OCI-LY7 (cell line): ENCODE results near the gene PTTG1. TPM values are rescaled to one million over a fixed set of nuclear protein-coding genes. Genes with fewer than 3 reads are reported as not detected.

Source experiments
- BruUV-seq: library from RNA; stranded (reverse); fragments of 400-500 nt; replicated peaks from 2 replicates; lab custom pipeline; 2021; lab: Mats Ljungman, UMichigan
- CTCF ChIA-PET: fragments of 300-600 bp; sonication (Branson Sonifier 250); formaldehyde crosslinking; loops from one replicate; lab custom pipeline; 2022; ENCODE audit warnings: antibody characterized with exemption; ENCODE audit not compliant: unreplicated experiment; lab: Charles Lee
- POLR2A ChIA-PET: fragments of 300-600 bp; sonication (Branson Sonifier 250); formaldehyde crosslinking; loops from one replicate; lab custom pipeline; 2022; ENCODE audit warnings: antibody characterized with exemption; lab: Charles Lee
- DNase-seq: peaks from one replicate; pipeline ENCODE4 v3.0.0-alpha.2; 2015; ENCODE audit warnings: low spot score
- H2AFZ ChIP-seq: fragments of 200-600 bp; sonication (generic), shearing (Covaris generic); 2 replicates; pipeline ENCODE4 v1.6.1; 2014; ENCODE audit warnings: mild to moderate bottlenecking, antibody characterized with exemption, low read length, moderate library complexity
- H3K27ac ChIP-seq: fragments of 200-600 bp; sonication (generic); 2 replicates; pipeline ENCODE4 v1.5.1; 2014; ENCODE audit warnings: mixed run types, low read depth, mild to moderate bottlenecking, moderate library complexity, low read length, inconsistent platforms; ENCODE audit not compliant: poor library complexity, severe bottlenecking
- H3K36me3 ChIP-seq: fragments of 200-600 bp; sonication (generic); 2 replicates; pipeline ENCODE4 v1.6.1; 2014; ENCODE audit warnings: mild to moderate bottlenecking, antibody characterized with exemption, low read length, moderate library complexity, mixed read lengths; ENCODE audit not compliant: insufficient read depth
- H3K4me1 ChIP-seq: fragments of 200-600 bp; sonication (generic); 2 replicates; pipeline ENCODE4 v1.5.1; 2014; ENCODE audit warnings: mild to moderate bottlenecking, low read length; ENCODE audit not compliant: insufficient read depth, poor library complexity, severe bottlenecking
- H3K4me2 ChIP-seq: fragments of 200-600 bp; sonication (generic); 2 replicates; pipeline ENCODE4 v1.6.1; 2014; ENCODE audit warnings: mild to moderate bottlenecking, low read length
- H3K4me3 ChIP-seq: fragments of 200-600 bp; sonication (generic); 2 replicates; pipeline ENCODE4 v1.5.1; 2014; ENCODE audit warnings: mild to moderate bottlenecking, low read depth, low read length; ENCODE audit not compliant: poor library complexity, severe bottlenecking
- H3K79me2 ChIP-seq: fragments of 200-600 bp; sonication (generic); 2 replicates; pipeline ENCODE4 v1.6.1; 2016; ENCODE audit warnings: low read depth, mild to moderate bottlenecking, low read length, moderate library complexity, mixed read lengths; ENCODE audit not compliant: insufficient read depth
- H3K9me2 ChIP-seq: fragments of 200-600 bp; sonication (generic); 2 replicates; pipeline ENCODE4 v1.6.1; 2016; ENCODE audit warnings: mild to moderate bottlenecking, low read length, mixed read lengths; ENCODE audit not compliant: insufficient read depth
- H3K9me3 ChIP-seq: fragments of 200-600 bp; sonication (generic); 2 replicates; pipeline ENCODE4 v1.6.1; 2014; ENCODE audit warnings: mild to moderate bottlenecking, mixed run types, low read length, mixed read lengths
- H4K20me1 ChIP-seq: fragments of 200-600 bp; sonication (generic); 2 replicates; pipeline ENCODE4 v1.6.1; 2014; ENCODE audit warnings: mild to moderate bottlenecking, antibody characterized with exemption, low read length, moderate library complexity, mixed read lengths; ENCODE audit not compliant: insufficient read depth
- EZH2phosphoT487 ChIP-seq: fragments of 200-600 bp; sonication (generic); IDR thresholded peaks from 2 replicates; pipeline ENCODE4 v1.6.1; 2018; ENCODE audit warnings: low read depth, borderline replicate concordance, mild to moderate bottlenecking, mixed run types, antibody characterized with exemption, low read length, moderate library complexity, mixed read lengths
- intact Hi-C: fragments of 100-400 bp; cut with micrococcal nuclease; formaldehyde crosslinking; loops from one replicate; pipeline ENCODE4 v1.10.0; 2022; ENCODE audit not compliant: unreplicated experiment
- total RNA-seq, 2 experiments: library from RNA; depleted of rRNA in 1 of 2; stranded (reverse); fragments of >200 nt in 1 of 2; shearing (Covaris generic) in 1 of 2; gene quantifications; 2 replicates each; pipeline ENCODE4 v1.2.3, GENCODE V29; 2014 to 2022
- TF ChIP-seq, protein P1 (sequence below): fragments of 200-600 bp; sonication (generic); conservative IDR thresholded peaks from 2 replicates; pipeline ENCODE4 v1.5.1; 2014; ENCODE audit warnings: mild to moderate bottlenecking, antibody characterized with exemption, low read length, moderate library complexity, mixed read lengths

PTTG1 gene
- total RNA-seq, 2 experiments from 2014 or later = 340 to 480 TPM

DNA sequence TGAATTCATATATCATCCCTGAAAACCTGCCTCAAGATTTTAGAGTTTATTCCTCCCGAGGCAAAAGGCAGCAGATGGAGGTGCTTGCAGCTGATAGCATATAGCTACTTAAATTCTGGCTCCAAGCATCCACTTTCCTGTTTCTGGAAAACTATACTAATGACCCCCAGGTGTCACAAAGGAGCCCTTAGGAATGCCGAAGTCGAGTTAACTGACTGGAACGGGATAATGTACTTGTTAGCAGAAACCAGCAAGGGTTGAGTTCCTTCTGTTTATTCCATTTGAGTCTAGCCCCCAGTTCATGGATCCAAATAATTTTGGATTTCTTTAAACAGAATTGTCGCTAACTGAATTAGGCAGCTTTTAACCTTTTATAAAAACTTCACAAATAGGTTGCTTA, 44.5 kb downstream of the PTTG1 start:
- Histone ChIP-seq H4K20me1 (no peaks in the 10 kb centered on the region), H3K79me2 (peaks cover 29% of the 10 kb centered on the region; the same call in 1 of the 2 replicates), H2AFZ (no peak overlapping the region), H3K9me2 (no peaks in the 10 kb centered on the region), H3K27ac (no peak overlapping the region), H3K9me3 (no peaks in the 10 kb centered on the region), H3K4me2 (peak overlapping the region; percentile 93), H3K4me3 (no peak overlapping the region), H3K4me1 (peaks cover 65% of the 10 kb centered on the region), H3K36me3 (no peaks in the 10 kb centered on the region)
- ChIA-PET POLR2A (interaction anchor here (0.8 to 3.2 kb wide), 7 partner anchors 23 to 47 kb away, joined by 3 to 26 read pairs (median 7); partner anchors contain the start of genes PTTG1 and SLU7), CTCF (interaction anchor here (1.4 kb wide), 1 partner anchor 26 kb away, joined by 9 read pairs; no protein-coding TSS in a partner anchor)
- intact Hi-C loops = loop anchor here (5.0 kb wide), 1 partner anchor 1259 kb away; the partner anchor contains the start of gene RNF145
- TF ChIP-seq, protein P1, sequence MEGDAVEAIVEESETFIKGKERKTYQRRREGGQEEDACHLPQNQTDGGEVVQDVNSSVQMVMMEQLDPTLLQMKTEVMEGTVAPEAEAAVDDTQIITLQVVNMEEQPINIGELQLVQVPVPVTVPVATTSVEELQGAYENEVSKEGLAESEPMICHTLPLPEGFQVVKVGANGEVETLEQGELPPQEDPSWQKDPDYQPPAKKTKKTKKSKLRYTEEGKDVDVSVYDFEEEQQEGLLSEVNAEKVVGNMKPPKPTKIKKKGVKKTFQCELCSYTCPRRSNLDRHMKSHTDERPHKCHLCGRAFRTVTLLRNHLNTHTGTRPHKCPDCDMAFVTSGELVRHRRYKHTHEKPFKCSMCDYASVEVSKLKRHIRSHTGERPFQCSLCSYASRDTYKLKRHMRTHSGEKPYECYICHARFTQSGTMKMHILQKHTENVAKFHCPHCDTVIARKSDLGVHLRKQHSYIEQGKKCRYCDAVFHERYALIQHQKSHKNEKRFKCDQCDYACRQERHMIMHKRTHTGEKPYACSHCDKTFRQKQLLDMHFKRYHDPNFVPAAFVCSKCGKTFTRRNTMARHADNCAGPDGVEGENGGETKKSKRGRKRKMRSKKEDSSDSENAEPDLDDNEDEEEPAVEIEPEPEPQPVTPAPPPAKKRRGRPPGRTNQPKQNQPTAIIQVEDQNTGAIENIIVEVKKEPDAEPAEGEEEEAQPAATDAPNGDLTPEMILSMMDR = no peak
- no peak for TF ChIP-seq EZH2phosphoT487
- no TSS peak for BruUV-seq
- DNase-seq = no peak

DNA sequence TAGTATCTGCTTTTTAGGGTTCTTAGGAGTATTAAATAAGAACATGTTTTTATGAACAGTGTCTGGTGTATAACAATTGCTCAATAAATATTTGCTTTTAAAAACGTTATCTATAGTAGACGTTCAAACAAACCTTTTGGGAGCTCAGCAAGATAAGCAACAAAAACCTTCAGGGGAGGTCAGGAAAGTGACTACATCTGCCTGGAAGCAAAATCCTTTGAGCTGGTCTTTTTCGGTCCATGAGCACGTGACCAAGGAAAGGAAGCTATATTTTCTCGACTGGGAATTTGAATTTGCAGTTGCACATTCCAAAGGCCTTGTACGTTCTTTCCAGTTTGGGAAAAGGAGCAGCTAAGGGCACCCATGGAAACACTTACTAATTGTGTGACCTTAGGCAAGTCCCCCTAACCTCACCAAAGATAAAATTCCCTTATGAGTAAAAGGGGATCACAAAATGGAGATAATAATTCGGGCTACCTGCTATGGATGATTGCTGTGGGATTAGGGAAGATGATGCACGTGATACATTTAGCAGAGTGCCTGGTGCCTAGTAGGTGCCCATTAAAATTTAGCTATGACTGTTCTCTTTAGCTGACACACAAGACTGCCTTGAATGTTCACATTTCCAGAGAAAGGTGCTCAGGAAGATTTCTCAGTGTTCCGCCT, 45.4 kb downstream of the PTTG1 start:
- no peaks in the 10 kb centered on the region for H3K9me2 ChIP-seq
- no peak for DNase-seq
- TF ChIP-seq EZH2phosphoT487 = no peak
- TF ChIP-seq, protein P1 = no peak
- H3K9me3 ChIP-seq = no peaks in the 10 kb centered on the region
- peak overlapping the region; percentile 80; the same call in 1 of the 2 replicates for H2AFZ ChIP-seq
- no peaks in the 10 kb centered on the region for H4K20me1 ChIP-seq
- H3K4me3 ChIP-seq = peak overlapping the region; percentile 68
- ChIA-PET POLR2A (interaction anchor here (0.8 to 3.2 kb wide), 15 partner anchors 8 to 1454 kb away, joined by 3 to 26 read pairs (median 4); partner anchors contain the start of genes PTTG1 and SLU7), CTCF (interaction anchor here (0.8 to 1.4 kb wide), 5 partner anchors 27 to 43 kb away, joined by 3 to 9 read pairs (median 3); no protein-coding TSS in a partner anchor)
- H3K27ac ChIP-seq = peak overlapping the region; percentile 72
- intact Hi-C loops = loop anchor here (1.0 to 5.0 kb wide), 2 partner anchors 28 to 1260 kb away; partner anchors contain the start of gene RNF145
- H3K4me2 ChIP-seq = peak overlapping the region; percentile 93
- H3K79me2 ChIP-seq = peaks cover 36% of the 10 kb centered on the region; the same call in 1 of the 2 replicates
- H3K4me1 ChIP-seq = peaks cover 74% of the 10 kb centered on the region
- no TSS peak for BruUV-seq
- no peaks in the 10 kb centered on the region for H3K36me3 ChIP-seq
